GM18519 (cell line): ENCODE data around the gene SCYGR2.

ENCODE experiments used
- ATAC-seq: cut with Tn5 transposase; IDR thresholded peaks from one replicate; pipeline ENCODE4 v1.9.1; 2021; ENCODE audit warnings: mild to moderate bottlenecking, moderate library complexity; ENCODE audit not compliant: unreplicated experiment, low FRiP score

The SCYGR2 gene

GRCh38 chr2:227612546-227613271, 14.0 kb downstream of the SCYGR2 start:
- no peak for ATAC-seq

DNA sequence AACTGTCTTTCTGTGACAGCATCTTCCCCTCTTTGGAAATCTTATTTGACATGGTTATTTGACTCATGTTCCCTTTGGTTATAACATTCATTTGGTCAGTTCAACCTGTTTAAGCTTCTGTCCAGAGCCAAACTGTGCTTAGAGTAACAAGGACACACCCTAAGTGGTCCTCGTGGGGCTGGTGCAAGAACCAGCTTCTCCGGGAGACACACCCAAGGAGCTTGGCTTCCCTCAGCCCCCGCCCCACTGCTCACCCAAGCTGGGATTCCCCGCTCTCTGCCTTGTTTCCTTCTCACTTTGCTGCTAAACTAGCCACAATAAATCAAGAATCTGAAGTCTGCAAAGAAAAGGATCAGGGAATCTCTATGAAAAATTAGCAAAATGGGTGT, 14.6 kb downstream of the SCYGR2 start:
- no peak for ATAC-seq

- no peak for ATAC-seq
Measured at GRCh38 chr2:227614246-227614645, 15.6 kb downstream of the SCYGR2 start.

DNA sequence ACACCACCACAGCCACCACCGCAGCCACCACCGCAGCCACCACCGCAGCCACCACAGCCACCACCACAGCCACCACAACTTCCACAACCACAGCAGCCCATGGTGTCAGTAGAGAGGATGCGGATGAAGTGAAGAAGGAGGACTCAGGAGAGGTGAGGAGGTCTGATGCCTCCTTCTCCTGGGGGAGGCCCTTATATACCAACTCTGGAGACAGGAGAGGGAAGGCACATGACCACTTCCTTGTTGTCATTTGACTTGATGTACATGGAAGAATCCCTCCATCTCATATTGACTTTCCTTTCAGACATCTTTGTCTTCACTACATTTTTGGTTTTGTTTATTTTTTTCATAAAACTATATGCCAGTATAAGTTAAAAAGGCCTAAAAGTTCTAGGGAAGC, 16.0 kb downstream of the SCYGR2 start, which contains the start of gene SCYGR3:
TSS of gene SCYGR3 (minus strand) at position 101 of the 400 bp plus-strand sequence. CDS start at position 101, 0 bp downstream.
- no peak for ATAC-seq

- no peak for ATAC-seq
Measured at GRCh38 chr2:227615181-227615580, 16.5 kb downstream of the SCYGR2 start.

DNA sequence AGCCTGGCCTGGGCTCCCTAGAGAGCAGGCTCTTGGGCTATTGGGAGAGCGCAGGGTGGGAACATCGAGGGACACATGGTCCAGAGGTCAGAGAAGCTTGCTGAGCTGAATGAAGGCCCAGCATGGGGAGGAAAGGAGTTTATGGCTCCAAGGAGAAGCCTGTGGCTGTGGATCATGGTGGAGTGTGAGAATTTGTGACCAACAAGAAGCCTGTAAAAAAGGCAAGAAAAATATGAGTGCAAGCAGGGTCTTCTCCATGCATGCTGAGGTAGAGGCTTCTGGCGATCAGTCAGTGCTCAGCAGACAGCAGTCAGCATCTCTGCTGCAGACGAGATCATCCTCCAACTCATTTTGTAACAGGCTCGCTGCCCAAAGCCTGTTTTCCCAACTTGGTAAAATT, 17.2 kb downstream of the SCYGR2 start:
- ATAC-seq: no peak

DNA sequence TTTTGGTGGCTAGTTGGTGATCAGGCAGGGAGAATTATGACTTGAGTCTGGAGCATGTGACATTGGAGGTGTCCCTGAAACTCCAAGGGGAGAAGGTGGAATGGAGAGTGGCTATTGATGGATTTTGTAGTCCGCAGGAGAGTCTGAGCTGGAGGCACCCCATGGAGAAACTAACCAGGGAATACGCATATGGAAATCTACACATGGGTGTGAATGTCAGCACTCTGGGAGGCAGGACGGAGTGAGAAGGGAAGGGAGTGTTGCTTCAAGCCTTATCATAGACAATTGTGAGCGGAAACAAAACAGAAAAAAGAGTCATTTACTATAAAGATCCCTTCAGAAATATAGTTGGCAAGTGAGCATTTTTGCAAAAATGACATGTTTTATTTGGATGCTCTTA, 17.9 kb downstream of the SCYGR2 start:
- no peak for ATAC-seq

GRCh38 chr2:227617316-227618230, 18.9 kb downstream of the SCYGR2 start, which contains the start of gene SCYGR4:
Gene SCYGR4 (plus strand): TSS chr2:227617498. CDS start chr2:227617498, 0 bp downstream.
- no peak for ATAC-seq

DNA sequence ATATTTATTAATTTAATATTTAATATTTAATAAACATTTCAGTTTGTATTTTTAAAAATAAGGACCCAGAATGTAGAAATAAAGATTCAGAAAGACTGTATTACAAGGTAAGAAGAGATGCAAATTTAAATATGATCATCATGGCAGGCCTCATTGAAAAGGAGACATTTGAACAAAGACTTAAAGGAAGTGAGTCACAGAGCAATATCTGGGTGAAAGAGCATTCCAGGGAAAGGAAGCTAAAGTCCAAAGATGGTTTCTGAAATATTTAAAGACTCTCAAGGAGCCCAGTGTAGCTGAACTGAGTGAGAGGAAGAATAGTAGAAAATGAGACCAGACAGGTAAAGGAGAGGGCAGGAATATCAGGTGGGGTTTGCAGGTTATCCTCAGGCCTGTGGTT, 24.5 kb downstream of the SCYGR2 start:
- no peak for ATAC-seq

DNA sequence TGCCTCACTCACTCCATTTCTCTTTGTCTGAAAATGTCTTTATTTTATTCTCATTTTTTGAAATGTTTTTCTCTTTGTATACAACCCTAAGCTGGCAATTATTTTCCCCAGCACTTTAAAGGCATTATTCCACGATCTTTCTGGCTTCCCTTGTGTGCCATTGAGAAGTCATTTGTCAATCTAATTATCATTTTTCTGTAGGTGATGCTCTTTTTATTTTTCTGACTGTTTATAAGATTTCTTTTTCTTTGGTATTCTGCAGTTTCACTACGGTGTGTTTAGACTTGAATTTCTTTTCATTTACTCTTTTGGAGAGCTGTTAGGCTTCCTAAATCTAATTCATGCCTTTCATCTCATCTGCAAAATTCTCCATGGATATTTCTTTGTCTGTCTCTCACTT, 26.7 kb downstream of the SCYGR2 start:
- no peak for ATAC-seq

DNA sequence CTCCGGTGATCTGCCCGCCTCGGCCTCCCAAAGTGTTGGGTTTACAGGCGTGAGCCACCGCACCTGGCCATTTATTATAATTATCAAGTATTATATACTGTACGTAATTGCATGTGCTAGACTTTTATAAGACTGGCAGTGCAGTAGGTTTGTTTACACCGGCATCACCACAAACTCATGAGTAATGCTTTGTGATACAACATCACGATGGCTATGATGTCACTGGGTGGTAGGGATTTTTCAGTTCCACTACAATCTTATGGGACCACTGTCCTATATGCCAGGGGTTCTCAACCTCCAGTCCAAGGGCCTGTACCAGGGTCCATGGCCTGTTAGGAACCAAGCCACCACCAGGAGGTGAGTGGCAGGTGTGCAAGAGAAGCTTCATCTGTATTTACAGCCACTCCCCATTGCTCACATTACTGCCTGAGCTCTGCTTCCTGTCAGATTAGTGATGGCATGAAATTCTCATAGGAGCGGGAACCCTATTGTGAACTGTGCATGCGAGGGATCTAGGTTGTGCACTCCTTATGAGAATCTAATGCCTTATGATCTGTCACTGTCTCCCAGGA, 28.0 kb downstream of the SCYGR2 start:
- no peak for ATAC-seq

DNA sequence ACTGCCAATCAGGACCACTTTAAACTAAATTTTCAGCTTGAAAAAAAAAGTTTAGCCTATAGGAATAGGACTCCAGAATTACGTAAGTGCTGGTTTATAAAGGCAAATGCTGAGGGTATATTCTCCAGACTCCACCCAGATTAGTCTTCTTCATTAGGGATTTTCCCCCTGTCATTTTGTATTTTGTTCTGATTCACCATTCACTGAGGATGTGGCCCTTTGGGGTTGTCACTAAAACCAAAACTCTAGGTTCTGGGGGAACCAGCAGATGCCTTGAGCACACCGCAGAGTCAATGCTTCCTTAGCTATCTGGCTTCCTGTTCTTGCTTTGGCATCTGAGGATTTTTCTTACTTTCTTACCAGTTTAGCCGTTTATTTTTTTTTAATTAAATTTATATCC, 29.1 kb downstream of the SCYGR2 start:
- peak; percentile 97 for ATAC-seq

DNA sequence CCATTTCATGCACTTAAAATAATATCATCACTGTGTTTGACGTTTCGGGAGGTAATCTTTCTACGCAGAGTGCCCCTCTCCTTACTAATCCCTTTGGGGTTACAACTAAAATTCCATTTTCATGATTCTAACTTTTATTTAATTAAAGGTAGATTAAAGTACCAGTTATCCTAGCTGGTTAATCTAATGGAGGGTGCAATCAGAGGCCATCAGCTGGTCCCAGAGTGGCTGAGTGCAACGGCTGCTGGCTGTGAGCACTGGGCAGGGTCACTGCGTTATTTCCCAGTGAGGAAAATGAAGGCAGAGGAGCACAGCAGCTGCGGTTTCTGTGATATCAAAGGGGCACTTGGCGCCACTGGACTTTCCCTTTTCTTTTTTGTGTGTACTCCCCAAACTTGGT, 30.7 kb downstream of the SCYGR2 start:
- no peak for ATAC-seq

DNA sequence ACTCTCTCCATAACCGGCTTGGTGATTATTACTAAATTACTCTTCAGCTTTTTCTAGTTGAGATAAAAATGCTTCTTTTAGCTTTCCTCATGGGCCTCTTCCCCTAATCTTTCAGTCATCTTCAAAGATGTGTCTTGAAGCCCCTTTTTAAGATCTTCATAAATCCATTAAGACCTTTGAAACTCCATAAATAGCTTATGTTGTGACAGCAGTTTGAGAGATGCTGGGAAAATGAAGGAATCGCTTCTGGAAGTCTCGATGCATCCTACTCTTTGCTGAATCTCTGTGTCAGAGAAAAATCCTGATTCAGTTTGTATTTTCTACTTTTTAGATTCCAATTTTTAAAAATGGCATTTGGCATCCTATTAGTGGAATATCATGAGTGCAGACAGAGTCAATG, 31.6 kb downstream of the SCYGR2 start:
- no peak for ATAC-seq

GRCh38 chr2:227632827-227633226, 34.1 kb downstream of the SCYGR2 start:
- no peak for ATAC-seq

DNA sequence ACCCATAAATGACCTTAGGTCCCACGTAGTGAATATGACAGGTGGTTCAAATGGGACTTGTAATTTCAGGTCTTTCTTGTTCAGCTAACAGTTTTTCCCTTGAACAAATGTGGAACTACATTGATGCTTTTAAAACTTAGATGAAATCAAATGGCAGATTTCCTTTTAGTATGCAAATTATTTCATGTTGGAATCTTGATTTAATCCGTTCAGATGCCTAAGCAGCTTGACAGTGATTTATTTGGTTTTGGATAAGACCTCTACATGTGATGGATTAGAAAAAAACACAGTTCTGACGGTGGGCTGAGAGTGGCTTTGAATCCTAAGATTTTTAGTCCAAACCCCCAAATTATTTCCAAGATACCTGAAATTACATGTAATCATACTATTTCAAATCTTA, 35.5 kb downstream of the SCYGR2 start:
- no peak for ATAC-seq

DNA sequence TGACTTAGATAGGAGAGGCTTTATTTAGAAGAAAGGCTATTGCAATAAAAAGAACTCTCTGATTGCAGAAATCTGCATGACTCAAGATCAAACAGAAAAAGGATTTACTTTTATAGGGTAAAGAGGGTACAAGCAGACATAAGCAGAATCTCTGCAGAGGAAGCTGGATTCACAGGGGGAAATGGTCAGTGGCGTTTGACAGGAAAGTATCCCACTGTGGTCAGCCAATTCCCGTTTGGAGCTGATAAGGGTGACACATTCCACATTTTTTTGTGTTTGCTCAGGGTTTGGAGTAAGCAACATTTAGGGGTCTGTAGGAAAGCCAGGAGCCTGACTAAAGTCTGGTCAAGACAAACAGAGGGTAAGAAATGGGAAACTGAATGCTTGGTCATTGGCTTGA, 44.0 kb downstream of the SCYGR2 start:
- ATAC-seq: no peak

- no peak for ATAC-seq
Measured at GRCh38 chr2:227643990-227644551, 45.4 kb downstream of the SCYGR2 start.
